ENCODE data around the gene GPR42.
"Not testable (repeated sequence)": the region's sequence is repeated elsewhere in the genome, so short reads cannot be mapped to it uniquely, and the experiment has no call there.

Gene GPR42

DNA sequence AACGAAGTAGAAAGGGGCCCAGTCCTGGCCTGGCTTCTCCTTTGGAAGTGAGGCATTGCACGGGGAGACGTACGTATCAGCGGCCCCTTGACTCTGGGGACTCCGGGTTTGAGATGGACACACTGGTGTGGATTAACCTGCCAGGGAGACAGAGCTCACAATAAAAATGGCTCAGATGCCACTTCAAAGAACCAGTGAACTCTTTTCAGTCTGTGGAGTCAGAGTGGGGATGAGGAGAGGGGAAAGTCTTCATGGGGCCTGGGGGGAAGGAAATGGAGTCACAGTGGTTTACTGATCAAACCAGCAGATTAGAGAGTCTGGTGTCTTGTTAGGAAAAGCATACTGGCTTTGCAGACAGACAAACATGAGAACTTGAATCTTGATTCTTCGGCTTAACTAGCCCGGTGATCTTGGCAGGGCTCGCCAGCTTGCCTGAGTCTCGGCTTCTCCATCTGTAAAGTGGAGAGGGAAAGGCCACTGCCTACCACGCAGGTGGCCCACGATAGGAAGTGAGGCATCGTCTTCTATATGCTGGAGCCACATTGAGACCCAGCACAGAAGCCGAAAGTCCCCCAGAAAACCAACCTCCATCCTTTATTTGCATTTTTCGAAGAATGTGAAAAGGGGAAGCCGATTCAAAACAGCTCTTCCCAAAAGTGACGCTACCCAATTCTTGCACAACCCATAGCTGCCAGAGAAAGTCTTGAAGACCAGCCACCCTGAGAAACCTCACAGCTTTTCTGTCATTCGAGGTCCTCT lies 23.5 kb upstream of the GPR42 start, which contains the start of gene FFAR1:
FFAR1 (plus strand) TSS at position 732 of the 759 bp plus-strand sequence. CDS start 3,650 bp downstream, outside the sequence.
- peak; percentile 84 to 88 for DNase-seq

DNA sequence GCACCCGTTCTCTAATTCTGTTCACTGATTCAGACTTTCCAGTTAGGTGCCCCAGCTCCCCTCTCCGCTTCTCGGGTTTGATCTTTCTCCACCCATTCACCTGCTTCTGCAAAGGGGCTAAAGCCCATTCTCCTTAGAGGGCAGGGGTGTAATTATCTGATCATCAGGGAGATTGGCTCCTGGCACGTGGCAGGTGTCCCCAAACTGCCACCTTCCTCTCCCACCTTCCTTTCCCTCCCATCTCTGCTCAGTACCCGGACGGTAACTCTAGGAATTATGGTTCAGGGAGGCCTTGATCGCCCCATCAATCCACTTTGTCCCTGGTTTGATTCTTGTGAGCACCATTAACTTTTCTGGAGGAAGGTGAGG lies 23.0 kb upstream of the GPR42 start:
- no peak for DNase-seq

DNA sequence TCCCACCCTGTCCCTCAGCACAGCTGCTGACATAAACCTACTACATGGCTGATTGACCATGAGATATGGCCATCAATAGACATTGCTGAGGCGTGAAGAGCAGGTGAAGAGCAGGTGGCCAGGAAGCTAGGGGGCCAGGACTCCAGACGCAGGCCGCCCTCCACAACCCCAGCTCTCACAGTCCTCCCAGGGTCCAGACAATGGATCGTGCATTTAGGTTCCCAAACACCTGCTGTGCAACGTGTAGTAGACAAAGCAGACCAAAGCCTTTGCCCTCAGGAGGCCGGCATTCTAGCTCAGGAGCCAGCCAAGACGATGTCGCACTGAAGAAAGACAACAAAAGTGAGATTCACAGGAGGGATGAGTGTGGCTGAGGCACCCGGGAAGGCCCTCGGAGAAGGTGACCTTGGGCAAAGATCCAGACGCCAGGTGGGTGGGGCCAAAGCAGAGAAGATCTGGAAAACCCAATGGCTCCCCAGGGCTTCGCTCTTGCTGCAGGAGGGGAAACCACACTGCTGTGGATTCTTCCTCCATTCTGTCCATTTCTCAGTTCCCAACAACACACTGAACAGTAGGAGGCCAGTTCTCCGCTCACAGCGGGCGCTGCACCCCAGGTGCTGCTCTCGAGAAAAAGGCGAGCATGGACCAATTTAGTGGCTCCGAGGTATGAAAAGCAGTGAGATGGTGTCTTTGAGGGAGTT lies 21.8 kb upstream of the GPR42 start:
- DNase-seq = no peak

DNA sequence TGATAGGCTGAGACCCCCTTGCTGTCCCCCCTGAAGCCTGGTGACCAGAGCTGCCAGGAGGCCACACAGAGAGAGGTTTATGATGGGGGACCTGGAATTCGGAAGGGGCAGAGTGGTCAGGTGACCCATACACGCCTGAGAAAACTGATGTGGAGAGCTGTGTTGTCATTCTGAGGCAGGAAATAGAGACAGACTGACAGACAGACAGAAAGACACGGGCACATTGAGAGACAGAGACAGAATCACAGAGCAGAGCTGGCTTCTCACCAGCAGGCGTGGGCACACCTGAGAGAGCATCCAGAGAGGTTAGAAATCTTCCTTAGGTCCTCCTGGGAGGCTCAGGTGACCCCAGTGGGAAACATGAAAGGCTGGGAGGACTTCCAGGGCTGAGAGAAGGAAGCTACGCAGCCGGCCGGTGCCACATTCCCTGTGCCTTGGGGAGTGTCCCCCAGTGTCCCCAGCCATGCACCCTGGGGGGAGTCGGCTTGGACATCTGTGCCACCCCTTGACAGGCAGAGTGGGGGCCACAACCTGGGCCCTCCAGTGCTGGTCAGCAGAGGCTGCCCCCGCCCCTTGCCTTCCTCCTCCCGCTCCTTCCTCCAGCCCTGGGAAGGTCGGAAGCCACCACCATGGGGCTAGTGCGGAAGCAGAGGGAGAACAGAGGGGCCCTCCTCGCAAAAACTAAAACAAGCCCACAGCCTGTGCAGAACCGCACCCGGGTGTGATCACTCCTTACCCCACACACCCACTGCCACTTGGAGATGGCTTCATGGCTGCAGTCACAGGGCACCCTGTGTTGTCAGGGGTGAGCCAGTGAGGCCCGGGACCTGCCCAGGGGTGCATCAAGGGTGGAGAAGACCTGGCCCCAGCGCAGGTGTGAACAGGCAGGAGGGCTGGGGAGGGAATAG lies 21.0 kb upstream of the GPR42 start:
- DNase-seq = no peak

DNA sequence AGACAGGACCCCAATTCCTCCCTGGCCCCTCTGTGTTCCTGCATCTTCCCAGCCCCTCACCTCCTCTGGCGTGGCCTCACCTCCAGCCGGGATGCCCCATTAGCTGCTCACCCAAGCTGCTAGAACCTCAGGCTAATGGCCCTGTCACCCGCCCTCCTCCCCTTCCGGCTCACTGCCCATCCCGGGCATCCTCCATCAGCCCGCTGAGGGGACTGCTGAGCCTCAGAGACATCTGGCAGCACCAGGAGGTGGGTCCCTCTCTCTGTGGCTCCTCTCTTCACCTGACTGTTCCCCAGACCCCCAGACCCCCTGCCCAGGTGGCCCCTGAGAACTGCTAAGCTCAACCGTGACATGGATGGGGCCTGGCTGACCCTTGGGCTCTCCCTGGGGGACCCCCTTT lies 20.3 kb upstream of the GPR42 start:
- no peak for DNase-seq

DNA sequence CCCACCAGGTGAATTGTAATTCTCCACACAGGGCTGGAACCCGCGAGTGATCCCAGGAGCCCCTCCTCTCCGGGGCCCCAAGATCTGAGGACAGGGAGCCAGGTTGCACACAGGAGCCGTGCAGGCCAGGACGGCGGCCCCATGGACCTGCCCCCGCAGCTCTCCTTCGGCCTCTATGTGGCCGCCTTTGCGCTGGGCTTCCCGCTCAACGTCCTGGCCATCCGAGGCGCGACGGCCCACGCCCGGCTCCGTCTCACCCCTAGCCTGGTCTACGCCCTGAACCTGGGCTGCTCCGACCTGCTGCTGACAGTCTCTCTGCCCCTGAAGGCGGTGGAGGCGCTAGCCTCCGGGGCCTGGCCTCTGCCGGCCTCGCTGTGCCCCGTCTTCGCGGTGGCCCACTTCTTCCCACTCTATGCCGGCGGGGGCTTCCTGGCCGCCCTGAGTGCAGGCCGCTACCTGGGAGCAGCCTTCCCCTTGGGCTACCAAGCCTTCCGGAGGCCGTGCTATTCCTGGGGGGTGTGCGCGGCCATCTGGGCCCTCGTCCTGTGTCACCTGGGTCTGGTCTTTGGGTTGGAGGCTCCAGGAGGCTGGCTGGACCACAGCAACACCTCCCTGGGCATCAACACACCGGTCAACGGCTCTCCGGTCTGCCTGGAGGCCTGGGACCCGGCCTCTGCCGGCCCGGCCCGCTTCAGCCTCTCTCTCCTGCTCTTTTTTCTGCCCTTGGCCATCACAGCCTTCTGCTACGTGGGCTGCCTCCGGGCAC lies 19.3 kb upstream of the GPR42 start:
- no peak for DNase-seq

DNA sequence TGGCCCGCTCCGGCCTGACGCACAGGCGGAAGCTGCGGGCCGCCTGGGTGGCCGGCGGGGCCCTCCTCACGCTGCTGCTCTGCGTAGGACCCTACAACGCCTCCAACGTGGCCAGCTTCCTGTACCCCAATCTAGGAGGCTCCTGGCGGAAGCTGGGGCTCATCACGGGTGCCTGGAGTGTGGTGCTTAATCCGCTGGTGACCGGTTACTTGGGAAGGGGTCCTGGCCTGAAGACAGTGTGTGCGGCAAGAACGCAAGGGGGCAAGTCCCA lies 18.8 kb upstream of the GPR42 start:
- no peak for DNase-seq

DNA sequence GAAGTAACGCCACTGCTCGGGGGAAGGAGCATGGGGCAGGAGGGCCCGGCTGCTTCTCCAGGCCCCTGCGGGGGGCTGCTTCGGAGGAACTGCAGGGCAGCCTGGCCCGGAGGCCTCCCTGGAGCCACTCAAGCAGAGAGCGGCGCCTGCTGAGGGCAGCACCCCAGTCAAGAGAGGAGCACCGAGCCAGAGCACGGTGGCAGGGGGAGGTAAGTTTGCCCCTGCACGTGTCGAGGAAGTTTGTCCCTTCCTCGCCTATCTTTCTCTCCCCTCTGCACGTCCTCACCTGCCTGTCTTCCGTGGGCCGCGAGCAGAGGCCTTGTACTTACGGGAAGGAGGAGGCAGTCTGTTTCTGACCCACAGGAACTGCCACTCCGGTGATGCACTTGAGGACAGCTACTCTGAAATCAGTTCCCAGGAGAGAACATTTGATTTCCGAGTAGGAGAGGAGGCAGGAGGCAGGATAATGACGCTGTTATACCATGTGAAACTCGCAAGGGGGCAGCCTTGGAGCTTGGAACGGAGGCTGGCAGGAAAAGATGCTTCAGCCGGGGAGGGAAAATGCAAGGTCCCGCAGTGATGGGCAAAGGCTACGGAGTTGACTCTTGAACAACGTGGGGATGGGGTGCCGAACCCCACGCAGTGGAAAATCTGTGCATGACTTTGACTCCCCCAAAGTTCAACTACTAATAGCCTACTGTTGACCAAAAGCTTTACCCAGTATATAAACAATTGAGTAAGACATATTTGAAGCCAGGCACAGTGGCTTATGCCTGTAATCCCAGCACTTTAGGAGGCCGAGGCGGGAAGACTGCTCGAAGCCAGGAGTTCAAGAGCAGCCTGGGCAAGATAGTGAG lies 18.2 kb upstream of the GPR42 start:
- DNase-seq = peak; percentile 83

DNA sequence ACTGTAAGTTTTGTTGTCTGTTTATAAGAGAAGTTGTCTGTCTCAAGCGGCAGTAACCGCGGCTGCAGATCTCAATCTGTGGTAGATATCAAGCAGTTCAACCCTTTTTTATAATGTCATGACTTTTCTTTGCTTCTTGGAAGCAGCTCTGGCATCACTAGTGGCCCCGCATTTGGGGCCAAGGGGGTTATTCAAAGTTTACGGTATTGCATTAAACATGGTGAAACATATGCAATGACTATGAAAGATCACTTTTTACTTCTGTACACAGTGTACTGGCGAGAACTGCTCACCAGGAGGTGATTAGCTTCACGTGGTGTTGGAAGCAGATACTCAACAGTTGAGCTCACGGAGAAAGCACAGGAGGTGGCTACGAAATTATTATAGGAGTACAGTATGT lies 17.2 kb upstream of the GPR42 start:
- peak in 1 of 2 donors; percentile 57 for DNase-seq

DNA sequence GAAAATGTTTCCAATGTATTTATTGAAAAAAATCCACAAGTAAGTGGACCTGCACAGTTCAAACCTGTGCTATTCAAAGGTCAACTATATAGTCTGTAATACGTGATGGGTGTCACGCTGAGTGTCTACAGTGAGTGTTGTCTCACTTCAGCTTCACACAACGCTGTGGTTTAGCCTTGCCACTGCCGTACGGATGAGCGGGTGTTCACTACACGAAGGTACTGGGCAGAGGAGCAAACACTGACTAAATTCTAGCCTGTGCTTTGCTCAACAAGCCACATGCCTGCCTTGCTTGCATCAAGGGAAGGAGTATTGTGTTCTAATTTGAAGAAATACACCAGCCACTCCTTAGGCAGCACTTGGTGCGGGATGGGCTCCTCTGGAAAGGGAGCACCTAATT lies 16.0 kb upstream of the GPR42 start:
- DNase-seq = no peak

DNA sequence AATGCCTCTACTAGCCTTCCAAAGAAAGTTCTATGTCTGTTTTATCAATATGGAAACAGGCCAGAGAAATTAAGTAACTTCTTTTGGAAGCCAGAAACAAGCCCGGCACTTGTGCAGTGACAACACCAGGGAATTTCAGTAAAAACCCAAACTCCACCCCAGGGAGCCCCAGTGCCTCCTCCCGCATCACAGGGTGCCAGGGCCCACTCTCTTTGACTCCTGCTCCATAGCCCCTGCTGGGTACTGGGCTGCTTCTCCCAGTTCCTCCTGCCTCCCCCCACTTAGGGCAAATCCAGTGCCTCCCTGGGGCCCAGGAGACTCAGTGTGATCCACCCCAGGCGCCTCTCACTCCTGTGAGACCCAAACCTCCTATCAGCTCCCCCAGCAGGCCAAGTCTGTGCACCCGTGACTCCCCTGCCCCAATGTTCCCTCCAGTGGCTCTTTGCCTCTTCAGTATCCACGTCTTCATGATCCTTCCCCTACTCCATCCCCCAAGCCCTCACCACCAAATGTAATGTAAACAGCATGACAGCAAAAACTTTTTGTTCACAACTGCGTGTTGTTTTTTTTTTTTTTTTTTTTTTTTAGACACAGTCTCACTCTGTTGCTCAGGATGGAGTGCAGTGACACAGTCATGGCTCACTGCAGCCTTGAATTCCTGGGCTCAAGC lies 14.9 kb upstream of the GPR42 start:
- DNase-seq = no peak

DNA sequence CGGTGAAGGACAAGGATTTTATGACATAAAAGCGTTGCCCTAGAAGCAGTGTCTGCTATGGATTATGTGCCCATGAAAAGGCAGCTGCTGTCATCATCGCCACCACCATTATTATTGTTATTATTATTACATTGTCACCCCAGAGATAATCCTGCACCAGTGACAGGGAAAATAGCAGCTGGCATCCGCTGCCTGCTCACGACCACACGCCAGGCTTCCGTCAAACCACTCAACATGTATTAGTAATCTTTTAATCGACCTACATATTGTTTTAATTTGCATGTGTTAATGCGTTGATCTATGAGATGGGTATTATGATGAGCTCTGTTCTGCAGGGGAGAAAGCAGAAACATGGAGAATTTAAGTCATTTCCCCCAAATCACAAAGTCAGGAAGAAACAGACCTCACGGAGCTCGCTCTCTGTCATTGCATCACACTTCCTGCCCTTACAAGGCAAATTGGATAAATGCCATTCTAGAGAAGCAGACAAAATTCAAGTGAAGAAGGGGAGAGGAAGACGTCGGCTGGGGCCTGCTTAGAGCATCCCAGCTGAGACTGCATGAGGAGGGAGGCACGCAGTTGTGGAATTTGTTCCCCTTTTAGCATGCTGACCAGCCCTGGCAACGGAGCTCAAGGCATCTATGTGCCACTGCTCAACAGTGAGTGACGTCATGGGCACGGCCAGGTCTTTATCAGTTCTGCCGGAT lies 12.8 kb upstream of the GPR42 start, which contains the start of gene FFAR3:
FFAR3 (plus strand) TSS at position 594 of the 707 bp plus-strand sequence. CDS start 431 bp downstream, outside the sequence.
- peak; percentile 58 to 76 for DNase-seq

DNA sequence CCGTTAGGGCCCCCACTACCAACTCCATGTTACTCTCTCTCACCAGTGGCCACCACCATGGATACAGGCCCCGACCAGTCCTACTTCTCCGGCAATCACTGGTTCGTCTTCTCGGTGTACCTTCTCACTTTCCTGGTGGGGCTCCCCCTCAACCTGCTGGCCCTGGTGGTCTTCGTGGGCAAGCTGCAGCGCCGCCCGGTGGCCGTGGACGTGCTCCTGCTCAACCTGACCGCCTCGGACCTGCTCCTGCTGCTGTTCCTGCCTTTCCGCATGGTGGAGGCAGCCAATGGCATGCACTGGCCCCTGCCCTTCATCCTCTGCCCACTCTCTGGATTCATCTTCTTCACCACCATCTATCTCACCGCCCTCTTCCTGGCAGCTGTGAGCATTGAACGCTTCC lies 12.0 kb upstream of the GPR42 start:
- DNase-seq = not testable (repeated sequence)

DNA sequence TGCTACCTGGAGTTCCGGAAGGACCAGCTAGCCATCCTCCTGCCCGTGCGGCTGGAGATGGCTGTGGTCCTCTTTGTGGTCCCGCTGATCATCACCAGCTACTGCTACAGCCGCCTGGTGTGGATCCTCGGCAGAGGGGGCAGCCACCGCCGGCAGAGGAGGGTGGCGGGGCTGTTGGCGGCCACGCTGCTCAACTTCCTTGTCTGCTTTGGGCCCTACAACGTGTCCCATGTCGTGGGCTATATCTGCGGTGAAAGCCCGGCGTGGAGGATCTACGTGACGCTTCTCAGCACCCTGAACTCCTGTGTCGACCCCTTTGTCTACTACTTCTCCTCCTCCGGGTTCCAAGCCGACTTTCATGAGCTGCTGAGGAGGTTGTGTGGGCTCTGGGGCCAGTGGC lies 11.5 kb upstream of the GPR42 start:
- not testable (repeated sequence) for DNase-seq

DNA sequence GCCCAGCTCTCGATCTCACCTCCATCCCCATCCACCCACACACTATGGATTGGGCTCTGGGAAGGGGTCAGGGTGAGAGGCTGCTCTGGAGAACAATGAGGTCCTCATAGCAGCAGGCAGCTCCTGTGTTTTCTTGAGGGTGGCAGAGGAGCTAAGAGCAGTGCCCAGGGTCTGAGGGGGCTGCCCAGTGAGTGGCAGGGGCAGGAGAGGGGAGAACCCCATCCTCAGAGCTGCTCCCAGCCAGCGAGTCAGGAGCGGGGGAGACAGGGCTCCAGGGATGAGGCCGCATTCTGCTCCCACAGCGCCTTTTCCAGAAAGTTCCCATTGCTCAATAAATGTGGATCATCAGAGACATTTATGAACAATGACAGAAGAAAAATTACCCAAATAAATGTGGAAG lies 10.8 kb upstream of the GPR42 start:
- not testable (repeated sequence) for DNase-seq

DNA sequence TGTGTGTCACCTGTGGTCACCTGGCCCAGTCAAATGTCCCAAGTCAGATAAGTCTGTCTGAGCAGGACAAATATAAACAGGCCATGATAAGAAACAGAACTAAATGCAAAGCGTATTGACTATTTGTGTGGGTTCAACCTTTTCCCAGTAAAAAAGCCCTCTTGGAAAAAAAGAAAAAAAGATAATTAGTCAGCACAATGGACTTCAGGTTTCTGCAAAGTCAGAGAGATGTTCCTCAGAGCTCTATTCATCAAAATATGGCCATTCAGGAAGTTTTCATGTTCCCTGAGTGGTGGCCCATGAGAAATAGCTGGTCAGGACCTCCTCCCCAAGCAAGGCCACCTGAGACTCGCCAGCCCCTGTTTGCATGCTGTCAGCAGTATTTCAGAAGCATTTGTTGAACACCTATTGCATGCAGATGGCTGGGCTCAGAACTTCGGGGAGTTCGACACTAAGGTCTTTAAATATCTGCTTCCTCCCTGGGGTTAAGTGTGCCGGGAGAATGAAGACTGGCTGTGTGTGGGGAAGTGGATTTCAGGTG lies 9.9 kb upstream of the GPR42 start:
- no peak for DNase-seq

DNA sequence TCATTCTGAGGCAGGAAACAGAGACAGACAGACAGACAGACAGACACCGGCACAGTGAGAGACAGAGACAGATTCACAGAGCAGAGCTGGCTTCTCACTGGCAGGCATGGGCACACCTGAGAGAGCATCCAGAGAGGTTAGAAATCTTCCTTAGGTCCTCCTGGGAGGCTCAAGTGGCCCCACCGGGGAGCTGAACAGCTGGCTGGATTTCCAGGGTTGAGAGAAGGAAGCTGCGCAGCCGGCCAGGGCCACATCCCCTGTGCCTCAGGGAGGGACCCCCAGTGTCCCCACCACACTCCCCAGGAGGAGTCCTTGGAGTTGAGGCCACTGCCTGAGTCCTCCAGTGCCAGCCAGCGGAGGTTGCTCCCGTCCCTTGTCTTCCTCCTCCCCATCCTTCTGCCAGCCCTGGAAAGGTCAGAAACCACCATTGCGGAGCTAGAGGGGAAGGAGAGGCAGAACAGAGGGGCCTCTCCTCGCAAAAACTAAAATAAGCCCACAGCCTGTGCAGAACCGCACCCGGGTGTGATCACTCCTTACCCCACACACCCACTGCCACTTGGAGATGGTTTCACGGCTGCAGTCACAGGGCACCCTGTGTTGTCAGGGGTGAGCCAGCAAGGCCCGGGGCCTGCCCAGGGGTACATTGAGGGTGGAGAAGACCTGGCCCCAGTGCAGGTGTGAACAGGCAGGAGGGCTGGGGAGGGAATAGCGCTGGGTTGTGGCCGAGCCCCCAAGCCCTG lies 8.4 kb upstream of the GPR42 start:
- no peak for DNase-seq

DNA sequence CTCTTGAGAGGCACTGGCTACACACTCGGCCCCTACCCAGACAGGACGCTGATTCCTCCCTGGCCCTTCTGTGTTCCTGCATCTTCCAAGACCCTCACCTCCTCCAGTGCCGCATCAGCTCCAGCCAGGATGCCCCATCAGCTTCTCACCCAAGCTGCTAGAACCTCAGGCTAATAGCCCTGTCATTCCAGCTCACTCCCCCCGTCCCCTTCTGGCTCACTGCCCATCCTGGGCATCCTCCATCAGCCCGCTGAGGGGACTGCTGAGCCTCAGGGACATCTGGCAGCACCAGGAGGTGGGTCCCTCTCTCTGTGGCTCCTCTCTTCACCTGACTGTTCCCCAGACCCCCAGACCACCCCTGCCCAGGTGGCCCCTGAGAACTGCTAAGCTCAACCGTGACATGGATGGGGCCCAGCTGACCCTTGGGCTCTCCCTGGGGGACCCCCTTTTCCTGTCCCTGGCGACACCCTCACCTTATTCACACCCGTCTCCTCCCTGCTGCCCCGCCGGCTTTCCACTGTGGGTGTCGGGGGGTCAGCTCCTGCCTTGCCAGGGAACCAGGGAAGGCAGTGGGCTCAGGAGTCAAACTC lies 7.8 kb upstream of the GPR42 start:
- no peak for DNase-seq
